Endothelial cell of umbilical vein (primary cell): ENCODE measurements around the gene CAND2. TPM values are rescaled to one million over a fixed set of nuclear protein-coding genes. Genes with fewer than 3 reads are reported as not detected.
"Not testable (repeated sequence)": the region's sequence is repeated elsewhere in the genome, so short reads cannot be mapped to it uniquely, and the experiment has no call there.

Source experiments
- BruUV-seq: library from RNA; stranded (reverse); fragments of 400-500 nt; replicated peaks from 2 replicates; lab custom pipeline; 2021; lab: Mats Ljungman, UMichigan
- CTCF ChIA-PET: fragments of 300-600, 350-600 bp; sonication (Branson Sonifier 250); formaldehyde crosslinking; loops from one replicate; lab custom pipeline; 2021; ENCODE audit warnings: antibody characterized with exemption, inconsistent platforms; lab: Charles Lee
- POLR2A ChIA-PET: fragments of 300-600, 350-600 bp; sonication (Branson Sonifier 250); formaldehyde crosslinking; loops from one replicate; lab custom pipeline; 2021; ENCODE audit warnings: antibody characterized with exemption, inconsistent platforms; lab: Charles Lee
- DNase-seq: peaks from one replicate; pipeline ENCODE4 v3.0.0-alpha.2; 2011; ENCODE audit warnings: low read depth, low spot score
- FAIRE-seq: peaks from 2 replicates; lab custom pipeline; 2011; peaks lifted over from hg19 to GRCh38; lab: Jason Lieb, UNC
- H2AFZ ChIP-seq: 2 replicates; pipeline ENCODE4 v1.6.0; 2012; ENCODE audit warnings: low read depth, low read length, control low read depth, inconsistent platforms
- H3K27ac ChIP-seq: 2 replicates; pipeline ENCODE4 v1.5.1; 2011; ENCODE audit warnings: low read depth, mild to moderate bottlenecking, control low read depth, low read length, moderate library complexity; ENCODE audit not compliant: insufficient read depth
- H3K27me3 ChIP-seq, 2 experiments: 2 replicates each; pipeline versions ENCODE4 v1.6.0 to v1.6.1; 2011; ENCODE audit warnings: low read length in 2 of 2, mixed read lengths in 1 of 2; ENCODE audit not compliant: control insufficient read depth in 2 of 2, insufficient read depth in 2 of 2
- H3K36me3 ChIP-seq, 2 experiments: 2 replicates in 1 of 2; 3 replicates in 1 of 2; pipeline ENCODE4 v1.5.1; 2011; ENCODE audit warnings: low read length in 2 of 2, mild to moderate bottlenecking in 1 of 2, moderate library complexity in 1 of 2; ENCODE audit not compliant: control insufficient read depth in 2 of 2, insufficient read depth in 2 of 2; ENCODE audit errors: extremely low read depth in 1 of 2
- H3K4me1 ChIP-seq: 3 replicates; pipeline ENCODE4 v1.5.1; 2011; ENCODE audit warnings: mild to moderate bottlenecking, low read length; ENCODE audit not compliant: control insufficient read depth, insufficient read depth; ENCODE audit errors: extremely low read depth
- H3K4me2 ChIP-seq: 2 replicates; pipeline ENCODE4 v1.6.1; 2011; ENCODE audit warnings: low read length, control low read depth, mixed read lengths; ENCODE audit not compliant: insufficient read depth
- H3K4me3 ChIP-seq, 3 experiments: fragments of 200-600 bp in 1 of 3; sonication (generic), shearing (Covaris generic) in 1 of 3; replicated peaks in 1 of 3; 2 replicates each; pipeline ENCODE4 v1.5.1; 2011 to 2016; ENCODE audit warnings: control low read depth in 3 of 3, low read length in 3 of 3, mild to moderate bottlenecking in 2 of 3, inconsistent platforms in 1 of 3, low read depth in 1 of 3, moderate library complexity in 1 of 3; ENCODE audit not compliant: insufficient read depth in 1 of 3
- H3K79me2 ChIP-seq: 2 replicates; pipeline ENCODE4 v1.6.0; 2012; ENCODE audit warnings: low read length, inconsistent platforms; ENCODE audit not compliant: control insufficient read depth, insufficient read depth
- H3K9ac ChIP-seq: replicated peaks from 2 replicates; pipeline ENCODE3; 2011; ENCODE audit warnings: low read length, control low read depth; ENCODE audit not compliant: insufficient read depth; ENCODE audit errors: extremely low read depth
- H3K9me1 ChIP-seq: replicated peaks from 3 replicates; pipeline ENCODE4 v1.6.0; 2011; ENCODE audit warnings: mild to moderate bottlenecking, low read length; ENCODE audit not compliant: control insufficient read depth, insufficient read depth; ENCODE audit errors: extremely low read depth
- H3K9me3 ChIP-seq: replicated peaks from 2 replicates; pipeline ENCODE4 v1.5.1; 2012; ENCODE audit warnings: low read length, inconsistent platforms; ENCODE audit not compliant: control insufficient read depth, insufficient read depth
- H4K20me1 ChIP-seq: replicated peaks from 2 replicates; pipeline ENCODE3; 2011; ENCODE audit warnings: mild to moderate bottlenecking, low read length; ENCODE audit not compliant: control insufficient read depth, insufficient read depth; ENCODE audit errors: extremely low read depth
- CTCF ChIP-seq, 2 donors: IDR thresholded peaks; 1 replicate in 1 of 2; 2 replicates in 1 of 2; pipeline ENCODE4 v1.5.1; 2011; ENCODE audit warnings: low read length in 2 of 2, mild to moderate bottlenecking in 2 of 2, moderate library complexity in 2 of 2, control low read depth in 1 of 2, inconsistent platforms in 1 of 2, low read depth in 1 of 2; ENCODE audit not compliant: insufficient read depth in 1 of 2; ENCODE audit errors: extremely low read depth in 1 of 2
- EZH2 ChIP-seq: IDR thresholded peaks from 2 replicates; pipeline ENCODE4 v1.6.1; 2012; ENCODE audit warnings: borderline replicate concordance, low read depth, mild to moderate bottlenecking, moderate library complexity, low read length, inconsistent platforms; ENCODE audit not compliant: severe bottlenecking
- FOS ChIP-seq: IDR thresholded peaks from 2 replicates; pipeline ENCODE4 v1.6.1; 2011; ENCODE audit warnings: mild to moderate bottlenecking, low read length, moderate library complexity, borderline replicate concordance; ENCODE audit not compliant: insufficient read depth
- GATA2 ChIP-seq: IDR thresholded peaks from 2 replicates; pipeline ENCODE4 v1.7.0; 2011; ENCODE audit warnings: low read depth, mild to moderate bottlenecking, moderate library complexity, mixed read lengths, low read length; ENCODE audit not compliant: insufficient read length, insufficient read depth
- JUN ChIP-seq: IDR thresholded peaks from 2 replicates; pipeline ENCODE4 v1.6.1; 2011; ENCODE audit warnings: borderline replicate concordance, low read depth; ENCODE audit not compliant: insufficient read length, insufficient read depth
- MAX ChIP-seq: IDR thresholded peaks from 2 replicates; pipeline ENCODE4 v1.6.1; 2011; ENCODE audit not compliant: insufficient read depth, insufficient read length
- MYC ChIP-seq: IDR thresholded peaks from one replicate; pipeline ENCODE4 v1.6.1; 2011; ENCODE audit warnings: mild to moderate bottlenecking, low read depth, low read length
- POLR2A ChIP-seq: IDR thresholded peaks from 2 replicates; pipeline ENCODE4 v1.6.1; 2012; ENCODE audit warnings: low read depth, mild to moderate bottlenecking, control low read depth, low read length
- POLR2AphosphoS5 ChIP-seq: IDR thresholded peaks from 2 replicates; pipeline ENCODE4 v1.6.1; 2012; ENCODE audit warnings: low read depth, mild to moderate bottlenecking, control low read depth, low read length, moderate library complexity; ENCODE audit not compliant: insufficient read depth
- dilution Hi-C: fragments of 300-500 bp; cut with MboI; formaldehyde crosslinking; loops from one replicate; pipeline ENCODE4 v1.15.0; 2019; ENCODE audit warnings: low sequenced_read_pairs; ENCODE audit not compliant: extremely low pct_ligation_motif_present
- intact Hi-C: fragments of 100-400 bp; cut with micrococcal nuclease; formaldehyde crosslinking; loops from one replicate; pipeline ENCODE4 v1.10.0; 2022
- polyA plus RNA-seq, 4 experiments: library from polyadenylated mRNA; depleted of rRNA in 3 of 4; stranded (reverse) in 3 of 4; unstranded in 1 of 4; fragments of >200 nt; gene quantifications; 2 replicates each; pipeline versions ENCODE4 v1.2.1 to v1.2.3, GENCODE V29; 2011 to 2012; ENCODE audit warnings: missing spikeins in 1 of 4
- total RNA-seq: library from RNA; stranded (reverse); gene quantifications from 2 replicates; pipeline ENCODE4 v1.2.3, GENCODE V29; 2021

The CAND2 gene
- total and polyA plus RNA-seq, 2 donors (not counting 3 experiments of a cell fraction or from before 2014, with no cell fraction given) = 7.1 to 11.0 TPM

GRCh38 chr3:12878141-12878574, 81.7 kb downstream of the CAND2 start:
- no TSS peak for BruUV-seq
- Histone ChIP-seq H3K4me1 (no peaks in the 10 kb centered on the region), H3K9ac (no peak overlapping the region), H3K36me3 (no peaks in the 10 kb centered on the region), H3K27ac (no peak overlapping the region), H3K9me1 (no peaks in the 10 kb centered on the region), H3K9me3 (no peaks in the 10 kb centered on the region), H3K4me3 (no peak overlapping the region), H3K27me3 (peaks cover 0 to 1% of the 10 kb centered on the region in 2 experiments), H3K79me2 (no peaks in the 10 kb centered on the region), H2AFZ (no peak overlapping the region), H4K20me1 (no peaks in the 10 kb centered on the region), H3K4me2 (no peak overlapping the region)
- ChIA-PET POLR2A (no interaction called here), CTCF (interaction anchor here (1.1 to 2.1 kb wide), 5 partner anchors 8 to 106 kb away, joined by 4 to 16 read pairs (median 6); no protein-coding TSS in a partner anchor)
- dilution Hi-C loops (no loop called here), intact Hi-C loops (no loop called here)
- FAIRE-seq (no peak), DNase-seq (no peak)
- TF ChIP-seq GATA2 = no peak
- TF ChIP-seq CTCF (IDR thresholded peaks at IDR 0.05; ENCODE audit: extremely low read depth in 1 of 2, insufficient read depth in 1 of 2, low read depth in 1 of 2, low read length in 2 of 2) = no peak
- TF ChIP-seq JUN = no peak
- no peak for TF ChIP-seq MYC
- TF ChIP-seq POLR2AphosphoS5 = no peak
- TF ChIP-seq FOS = no peak
- TF ChIP-seq POLR2A = no peak
- TF ChIP-seq EZH2 = no peak
- TF ChIP-seq MAX = no peak

DNA sequence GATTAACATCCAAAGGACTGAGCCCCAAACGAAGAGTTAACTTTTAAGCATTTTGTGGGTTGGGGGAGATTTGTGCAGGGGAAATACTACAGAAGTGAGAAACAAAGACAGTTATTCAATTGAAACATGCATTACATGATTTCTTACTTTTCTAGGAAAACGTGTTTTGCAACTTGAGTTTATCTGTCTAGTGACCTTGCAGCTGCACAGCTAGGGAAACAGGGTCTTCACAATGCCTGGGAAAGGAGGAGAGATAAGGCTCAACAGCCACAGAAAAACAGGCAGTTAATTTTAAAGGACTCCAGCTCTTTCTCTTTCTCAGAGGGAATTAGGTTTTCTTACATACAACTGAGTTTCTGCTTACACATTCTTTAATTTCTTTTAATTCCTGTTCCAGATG, 82.3 kb downstream of the CAND2 start:
- H4K20me1 ChIP-seq, H2AFZ ChIP-seq, H3K27ac ChIP-seq, H3K36me3 ChIP-seq, H3K4me1 ChIP-seq, intact Hi-C loops, POLR2A ChIA-PET, H3K9me3 ChIP-seq, dilution Hi-C loops, H3K4me3 ChIP-seq, H3K27me3 ChIP-seq, BruUV-seq, FAIRE-seq, H3K9ac ChIP-seq, H3K4me2 ChIP-seq, H3K79me2 ChIP-seq, DNase-seq, H3K9me1 ChIP-seq: not testable (repeated sequence)
- CTCF ChIA-PET = interaction anchor here (0.9 to 1.7 kb wide), 4 partner anchors 11 to 106 kb away, joined by 4 to 6 read pairs (median 5); no protein-coding TSS in a partner anchor
